Activated naive CD8-positive, alpha-beta T cell treated with anti-CD3 and anti-CD28 coated beads for 36 hours (primary cell): ENCODE results near the gene SLC14A1. TPM values are rescaled to one million over a fixed set of nuclear protein-coding genes. Genes with fewer than 3 reads are reported as not detected.

Experiments used
- DNase-seq: peaks from one replicate; pipeline ENCODE4 v3.0.0; 2021
- H3K27ac Mint-ChIP-seq: one replicate; pipeline ENCODE4 v1.8.0; 2022; ENCODE audit warnings: mild to moderate bottlenecking, moderate library complexity, mixed read lengths
- H3K27me3 Mint-ChIP-seq: one replicate; pipeline ENCODE4 v1.8.0; 2022; ENCODE audit warnings: mild to moderate bottlenecking, mixed read lengths
- H3K36me3 Mint-ChIP-seq: one replicate; pipeline ENCODE4 v1.8.0; 2021; ENCODE audit warnings: mild to moderate bottlenecking, mixed read lengths
- H3K4me1 Mint-ChIP-seq: one replicate; pipeline ENCODE4 v1.8.0; 2021; ENCODE audit warnings: mixed read lengths
- H3K4me3 Mint-ChIP-seq: one replicate; pipeline ENCODE4 v1.8.0; 2022; ENCODE audit warnings: mild to moderate bottlenecking, moderate library complexity, mixed read lengths
- H3K9me3 Mint-ChIP-seq: one replicate; pipeline ENCODE4 v1.8.0; 2022; ENCODE audit warnings: mixed read lengths
- total RNA-seq, 2 experiments: library from RNA; stranded (reverse); gene quantifications; one replicate each; pipeline ENCODE4 v1.2.3, GENCODE V29; 2021

Gene SLC14A1
- total RNA-seq, 2 experiments from 2014 or later: 1.1 to 1.4 TPM

- Mint-ChIP-seq H3K27ac (no peak overlapping the region), H3K27me3 (peaks cover 14% of the 10 kb centered on the region), H3K36me3 (peaks cover 1% of the 10 kb centered on the region), H3K9me3 (no peaks in the 10 kb centered on the region), H3K4me1 (no peaks in the 10 kb centered on the region), H3K4me3 (no peak overlapping the region)
- DNase-seq: no peak
Observed at GRCh38 chr18:45761512-45762114, 37.6 kb downstream of the SLC14A1 start.

DNA sequence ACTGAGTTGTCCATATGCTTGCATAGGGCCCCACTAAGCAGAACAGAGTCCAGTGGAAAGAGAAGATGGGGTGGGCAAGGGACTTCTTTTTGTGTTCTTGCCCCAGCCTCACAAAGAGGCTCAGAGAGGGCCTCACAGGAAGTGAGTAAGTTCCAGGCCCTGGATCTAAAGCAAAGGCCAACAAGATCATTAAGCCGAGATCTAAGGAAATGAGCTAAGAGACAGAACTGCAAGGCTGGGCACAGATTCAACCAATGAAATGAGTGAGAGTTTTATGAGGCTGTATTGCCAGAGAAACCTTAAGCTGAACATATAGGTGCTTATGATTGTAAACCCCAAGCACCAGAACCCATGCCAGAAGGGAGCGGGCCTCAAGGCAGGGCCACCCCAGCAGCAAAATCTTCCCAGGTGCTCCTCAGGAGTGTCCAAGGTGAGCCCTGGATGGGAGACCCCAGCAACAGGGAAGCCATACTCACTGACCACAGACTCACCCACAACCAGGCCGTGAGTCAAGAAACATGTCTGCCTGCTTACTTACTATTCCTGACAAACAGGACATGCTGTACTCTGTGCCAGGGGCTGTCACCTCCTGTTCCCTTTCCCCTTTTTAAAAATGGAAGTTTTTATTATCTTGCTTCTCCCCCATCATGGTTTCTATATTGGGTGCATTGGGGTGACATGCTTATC, 40.2 kb downstream of the SLC14A1 start:
- Mint-ChIP-seq H3K9me3 (no peaks in the 10 kb centered on the region), H3K36me3 (peaks cover 1% of the 10 kb centered on the region), H3K4me1 (no peaks in the 10 kb centered on the region), H3K27me3 (peaks cover 7% of the 10 kb centered on the region), H3K4me3 (no peak overlapping the region), H3K27ac (no peak overlapping the region)
- DNase-seq: no peak

DNA sequence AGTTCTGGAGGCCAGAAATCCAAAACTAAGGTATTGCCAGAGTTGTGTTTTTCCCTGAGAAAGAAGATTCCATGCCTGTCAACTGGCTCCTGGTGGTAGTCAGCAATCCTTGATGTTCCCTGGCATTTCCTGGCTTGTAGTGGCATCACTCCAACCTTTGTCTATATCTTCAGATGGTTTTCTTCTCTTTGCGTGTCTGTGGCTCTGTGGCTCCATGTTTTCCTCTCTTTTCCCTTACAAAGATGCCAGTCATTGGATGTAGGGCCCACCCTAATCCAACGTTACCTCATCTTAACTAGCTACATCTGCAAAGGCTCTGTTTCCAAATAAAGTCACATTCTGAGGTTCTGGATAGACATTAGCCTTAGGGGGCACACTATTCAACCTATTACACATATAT, 41.8 kb downstream of the SLC14A1 start:
- Mint-ChIP-seq H3K27me3 (no peaks in the 10 kb centered on the region), H3K4me3 (no peak overlapping the region), H3K27ac (no peak overlapping the region), H3K4me1 (no peaks in the 10 kb centered on the region), H3K9me3 (no peaks in the 10 kb centered on the region), H3K36me3 (peaks cover 1% of the 10 kb centered on the region)
- DNase-seq: no peak

DNA sequence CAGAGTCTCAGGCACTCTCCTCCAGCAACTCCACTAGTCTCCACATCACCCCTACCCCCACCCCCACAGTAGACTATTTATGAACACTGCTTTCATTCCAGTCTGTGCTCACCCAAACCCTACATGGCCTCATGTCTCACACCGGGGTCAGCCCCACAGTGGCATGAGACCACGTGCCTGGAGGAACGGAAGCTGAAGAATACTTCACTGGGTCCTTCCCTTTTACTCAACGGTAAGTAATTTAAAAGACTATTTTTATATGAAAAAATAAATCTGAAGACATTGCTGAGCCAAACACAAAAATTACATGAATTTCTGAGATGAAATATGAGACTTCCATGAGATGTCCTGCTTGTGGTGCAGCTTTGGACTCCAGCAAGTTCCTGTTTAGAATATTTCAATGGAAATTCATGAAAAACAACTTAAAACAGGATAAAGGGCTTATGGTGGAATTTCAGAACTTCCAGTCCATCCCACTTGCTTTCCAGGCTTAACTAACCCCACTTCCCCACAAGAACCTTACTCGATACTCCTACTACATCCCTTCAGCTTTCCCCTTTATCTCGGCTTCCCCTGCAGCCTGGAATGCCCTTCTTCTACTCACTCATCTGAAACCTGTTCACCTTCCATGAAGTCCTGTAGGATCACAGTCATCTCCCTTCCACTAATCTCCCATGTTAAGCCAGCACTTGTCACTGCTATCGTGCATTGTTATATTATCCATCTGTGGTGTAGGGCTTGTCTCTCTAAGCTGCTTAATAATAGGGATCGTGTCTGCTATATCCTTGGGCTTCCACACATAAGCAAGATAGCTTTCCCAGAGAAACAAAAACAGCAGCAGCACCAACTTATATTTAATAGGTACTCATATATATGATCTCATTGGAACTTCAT, 47.9 kb downstream of the SLC14A1 start:
- H3K27me3 Mint-ChIP-seq: peaks cover 11% of the 10 kb centered on the region
- H3K4me3 Mint-ChIP-seq: no peak overlapping the region
- DNase-seq: no peak
- H3K36me3 Mint-ChIP-seq: peaks cover 6% of the 10 kb centered on the region
- H3K4me1 Mint-ChIP-seq: peaks cover 13% of the 10 kb centered on the region
- peaks cover 4% of the 10 kb centered on the region for H3K9me3 Mint-ChIP-seq
- H3K27ac Mint-ChIP-seq: no peak overlapping the region

GRCh38 chr18:45774065-45774521, 50.1 kb downstream of the SLC14A1 start:
- no peak overlapping the region for H3K27ac Mint-ChIP-seq
- DNase-seq: no peak
- H3K27me3 Mint-ChIP-seq: peaks cover 19% of the 10 kb centered on the region
- peaks cover 6% of the 10 kb centered on the region for H3K36me3 Mint-ChIP-seq
- H3K4me3 Mint-ChIP-seq: no peak overlapping the region
- H3K9me3 Mint-ChIP-seq: peaks cover 4% of the 10 kb centered on the region
- peaks cover 13% of the 10 kb centered on the region for H3K4me1 Mint-ChIP-seq

- H3K9me3 Mint-ChIP-seq: peaks cover 4% of the 10 kb centered on the region
- peaks cover 13% of the 10 kb centered on the region for H3K4me1 Mint-ChIP-seq
Observed at GRCh38 chr18:45775241-45775676, 51.3 kb downstream of the SLC14A1 start.

GRCh38 chr18:45775743-45776142, 51.8 kb downstream of the SLC14A1 start:
- Mint-ChIP-seq H3K27me3 (peaks cover 20% of the 10 kb centered on the region), H3K4me3 (peak overlapping the region; percentile 81), H3K36me3 (peaks cover 6% of the 10 kb centered on the region), H3K4me1 (peaks cover 13% of the 10 kb centered on the region), H3K27ac (no peak overlapping the region), H3K9me3 (peaks cover 4% of the 10 kb centered on the region)
- DNase-seq: no peak

More at GRCh38 chr18:45775241-45775676, 51.3 kb downstream of the SLC14A1 start:
- Mint-ChIP-seq H3K4me3 (peak overlapping the region; percentile 81), H3K36me3 (peaks cover 6% of the 10 kb centered on the region), H3K27ac (peak overlapping the region; percentile 79), H3K27me3 (peaks cover 19% of the 10 kb centered on the region)
- DNase-seq: peak; percentile 72

GRCh38 chr18:45777393-45777792, 53.4 kb downstream of the SLC14A1 start:
- Mint-ChIP-seq H3K27me3 (peaks cover 20% of the 10 kb centered on the region), H3K36me3 (peaks cover 6% of the 10 kb centered on the region), H3K27ac (no peak overlapping the region), H3K9me3 (peaks cover 4% of the 10 kb centered on the region), H3K4me3 (no peak overlapping the region), H3K4me1 (peaks cover 13% of the 10 kb centered on the region)
- no peak for DNase-seq

DNA sequence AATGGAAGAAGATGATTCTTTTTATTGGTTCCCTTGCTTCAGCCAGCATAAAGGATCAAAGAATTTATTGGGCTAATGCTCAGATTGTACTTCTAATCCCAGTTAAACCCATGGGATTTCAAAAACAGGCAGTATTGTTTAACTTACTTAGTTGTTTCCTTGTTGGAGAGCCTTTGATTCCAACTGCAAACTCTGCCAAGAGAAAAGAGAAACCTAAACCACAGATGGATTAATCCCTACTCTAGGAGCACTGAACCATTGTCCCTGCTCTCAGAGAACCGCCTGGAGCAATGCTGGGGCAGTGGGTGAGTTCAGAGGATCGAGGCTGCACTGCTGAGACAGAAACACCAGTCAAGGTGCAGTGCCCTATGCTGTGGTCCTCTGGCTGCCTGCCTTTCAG, 56.6 kb downstream of the SLC14A1 start:
- Mint-ChIP-seq H3K4me3 (no peak overlapping the region), H3K36me3 (peaks cover 2% of the 10 kb centered on the region), H3K27ac (no peak overlapping the region), H3K4me1 (peaks cover 2% of the 10 kb centered on the region), H3K9me3 (no peaks in the 10 kb centered on the region), H3K27me3 (peaks cover 12% of the 10 kb centered on the region)
- no peak for DNase-seq

DNA sequence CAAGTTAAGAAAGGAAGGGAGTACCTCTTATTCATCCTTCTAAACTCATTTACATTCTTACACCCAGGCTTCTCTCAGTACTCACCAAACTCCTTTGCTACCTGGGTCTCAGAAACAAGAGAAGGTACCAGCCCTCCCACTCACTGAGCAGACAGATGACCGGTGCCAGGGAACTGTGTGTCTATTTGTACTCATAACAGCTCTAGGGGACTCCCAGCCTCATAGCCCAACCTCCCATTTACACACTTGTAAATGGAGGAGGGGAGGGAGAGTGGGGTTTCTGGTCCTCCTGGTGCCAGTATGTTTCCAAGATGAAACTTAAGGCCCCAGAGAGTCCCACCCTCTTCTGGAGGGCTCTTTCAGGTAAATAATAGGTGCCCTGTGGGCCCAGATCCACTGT, 58.7 kb downstream of the SLC14A1 start:
- no peak for DNase-seq
- H3K27me3 Mint-ChIP-seq: peaks cover 8% of the 10 kb centered on the region
- no peaks in the 10 kb centered on the region for H3K36me3 Mint-ChIP-seq
- H3K9me3 Mint-ChIP-seq: no peaks in the 10 kb centered on the region
- peaks cover 2% of the 10 kb centered on the region for H3K4me1 Mint-ChIP-seq
- no peak overlapping the region for H3K4me3 Mint-ChIP-seq
- no peak overlapping the region for H3K27ac Mint-ChIP-seq

GRCh38 chr18:45783097-45784075, 59.4 kb downstream of the SLC14A1 start:
- no peaks in the 10 kb centered on the region for H3K36me3 Mint-ChIP-seq
- H3K27me3 Mint-ChIP-seq: peaks cover 7% of the 10 kb centered on the region
- no peak overlapping the region for H3K4me3 Mint-ChIP-seq
- H3K4me1 Mint-ChIP-seq: peaks cover 2% of the 10 kb centered on the region
- DNase-seq: no peak
- H3K27ac Mint-ChIP-seq: no peak overlapping the region
- H3K9me3 Mint-ChIP-seq: no peaks in the 10 kb centered on the region

DNA sequence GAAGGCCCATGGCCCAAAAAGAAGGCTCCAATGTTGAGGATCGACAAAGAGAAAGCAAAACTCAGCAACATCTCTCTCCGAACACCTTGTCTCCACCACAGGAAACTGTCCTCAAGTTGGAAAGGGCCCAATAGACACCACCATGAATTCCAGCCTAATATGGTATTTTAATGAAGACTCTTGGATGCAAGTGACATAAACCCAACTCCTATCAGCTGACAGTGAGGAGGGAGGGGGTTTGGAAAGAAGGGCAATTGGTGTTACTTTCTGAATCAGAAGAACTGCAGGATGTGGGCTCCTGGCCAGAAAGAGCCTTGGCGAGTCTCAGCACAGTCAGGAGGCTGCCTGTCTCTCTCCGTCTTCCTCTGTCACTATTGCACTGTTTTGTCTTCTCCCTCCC, 61.2 kb downstream of the SLC14A1 start:
- Mint-ChIP-seq H3K4me3 (no peak overlapping the region), H3K27ac (no peak overlapping the region), H3K4me1 (peaks cover 2% of the 10 kb centered on the region), H3K27me3 (peaks cover 4% of the 10 kb centered on the region), H3K36me3 (no peaks in the 10 kb centered on the region), H3K9me3 (no peaks in the 10 kb centered on the region)
- DNase-seq: no peak

DNA sequence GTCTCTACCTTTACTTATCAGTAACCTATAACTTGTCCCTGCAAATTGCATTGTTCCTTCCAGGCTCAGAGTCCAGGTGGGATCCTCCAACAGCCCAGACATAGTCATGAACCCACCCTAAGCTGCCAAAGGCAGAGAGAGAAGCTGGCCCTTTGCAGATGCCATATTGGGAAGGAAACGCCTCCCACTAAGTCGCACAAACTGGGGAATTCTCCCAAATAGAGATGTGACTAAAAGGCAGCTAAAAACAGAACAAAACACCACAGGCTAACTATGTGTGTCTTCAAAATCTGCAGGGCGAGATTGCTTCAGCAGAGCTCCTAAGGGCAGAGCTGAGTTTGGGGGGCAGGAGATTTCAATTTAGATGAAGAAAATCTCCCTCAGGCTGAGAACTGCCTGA, 63.0 kb downstream of the SLC14A1 start:
- H3K4me3 Mint-ChIP-seq: no peak overlapping the region
- no peak overlapping the region for H3K27ac Mint-ChIP-seq
- H3K27me3 Mint-ChIP-seq: no peaks in the 10 kb centered on the region

DNA sequence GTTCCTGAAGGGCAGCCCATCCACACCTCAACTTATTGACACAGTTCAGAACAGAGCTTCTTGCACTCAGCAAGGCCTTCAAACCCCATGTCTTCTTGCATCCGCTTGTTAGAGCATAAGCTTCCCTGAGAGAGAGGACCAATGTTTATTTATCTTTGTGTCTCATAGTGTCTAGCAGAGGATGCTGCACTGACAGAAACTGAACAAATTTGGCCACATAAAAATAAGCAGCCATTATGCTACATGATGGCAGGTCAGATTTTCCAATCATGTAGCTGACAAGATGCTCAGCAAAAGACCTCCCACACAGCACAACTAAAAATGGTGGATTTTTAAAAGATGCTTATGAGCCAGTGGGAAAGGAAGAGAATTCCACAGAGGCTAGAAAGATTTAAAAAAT, 63.4 kb downstream of the SLC14A1 start:
- Mint-ChIP-seq H3K27ac (no peak overlapping the region), H3K9me3 (peaks cover 3% of the 10 kb centered on the region), H3K36me3 (no peaks in the 10 kb centered on the region), H3K4me1 (peaks cover 2% of the 10 kb centered on the region), H3K4me3 (no peak overlapping the region), H3K27me3 (no peaks in the 10 kb centered on the region)
- DNase-seq: no peak

More for the DNA sequence above, 63.0 kb downstream of the SLC14A1 start:
- Mint-ChIP-seq H3K9me3 (peaks cover 3% of the 10 kb centered on the region), H3K4me1 (peaks cover 2% of the 10 kb centered on the region), H3K36me3 (no peaks in the 10 kb centered on the region)
- no peak for DNase-seq
